TTC549 (cell line): ENCODE results near the gene ZBTB46.
"Not testable (repeated sequence)": the region's sequence is repeated elsewhere in the genome, so short reads cannot be mapped to it uniquely, and the experiment has no call there.

ENCODE experiments used
- FAIRE-seq: peaks from 2 replicates; lab custom pipeline; 2012; peaks lifted over from hg19 to GRCh38; lab: Jason Lieb, UNC

Gene ZBTB46

DNA sequence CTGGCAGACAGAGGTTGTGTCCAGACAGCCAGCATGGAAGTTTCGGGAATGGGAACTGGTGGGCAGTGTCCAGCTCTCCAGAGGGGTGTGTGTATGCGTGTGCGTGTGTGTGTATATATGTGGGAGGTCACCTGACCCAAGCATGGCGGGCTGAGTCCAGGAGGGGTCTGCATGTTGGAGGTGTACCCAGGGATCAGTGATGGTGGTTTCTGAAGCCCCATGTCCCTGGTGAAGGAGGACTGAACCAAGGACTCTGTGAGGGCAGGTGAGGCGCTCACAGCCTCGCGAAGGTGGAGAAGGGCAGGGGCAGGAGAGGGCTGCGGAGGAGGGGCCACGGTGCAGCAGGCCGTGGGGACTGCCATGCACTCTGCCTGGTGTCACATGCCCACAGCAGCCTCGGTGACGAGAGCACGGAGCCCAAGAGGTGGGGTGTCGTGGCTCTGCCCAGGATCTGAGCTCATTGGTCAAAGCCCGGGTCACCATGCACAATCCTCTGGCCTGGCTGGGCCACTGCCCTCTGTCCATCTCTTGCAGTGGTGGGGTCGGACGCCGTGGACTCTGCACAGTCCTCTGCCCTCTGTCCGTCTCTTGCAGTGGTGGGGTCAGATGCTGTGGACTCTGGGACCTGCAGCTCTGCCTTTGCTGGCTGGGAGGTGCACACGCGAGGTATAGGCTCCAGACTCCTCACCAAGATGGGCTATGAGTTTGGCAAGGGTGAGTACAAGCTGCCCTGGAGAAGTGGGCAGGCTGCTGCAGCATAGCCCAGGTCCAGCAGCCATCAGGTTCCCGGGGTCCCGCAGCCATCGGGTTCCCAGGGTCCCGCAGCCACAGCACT lies 96.7 kb downstream of the ZBTB46 start:
- FAIRE-seq: no peak

DNA sequence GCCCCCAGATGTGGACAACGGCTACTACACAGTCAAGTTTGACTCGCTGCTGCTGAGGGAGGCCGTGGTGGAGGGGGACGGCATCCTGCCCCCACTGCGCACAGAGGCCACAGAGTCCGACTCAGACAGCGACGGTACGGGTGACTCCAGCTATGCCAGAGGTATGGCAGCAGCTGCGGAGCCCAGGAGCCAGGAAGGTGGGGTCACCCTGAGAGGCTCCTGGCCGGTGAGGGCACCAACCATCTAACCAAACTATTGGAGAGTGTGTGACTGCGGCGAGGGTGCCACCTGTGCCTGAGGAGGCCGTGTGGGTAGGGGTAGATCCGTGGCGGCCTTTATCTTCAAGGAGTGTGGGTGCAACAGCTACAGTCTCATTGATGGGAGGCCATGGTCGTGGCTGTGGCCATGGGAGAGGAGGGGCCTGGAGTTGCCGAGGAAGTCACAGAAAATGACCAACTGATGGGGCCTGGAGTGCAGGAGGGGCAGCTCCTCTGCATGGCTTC lies 97.4 kb downstream of the ZBTB46 start:
- no peak for FAIRE-seq

DNA sequence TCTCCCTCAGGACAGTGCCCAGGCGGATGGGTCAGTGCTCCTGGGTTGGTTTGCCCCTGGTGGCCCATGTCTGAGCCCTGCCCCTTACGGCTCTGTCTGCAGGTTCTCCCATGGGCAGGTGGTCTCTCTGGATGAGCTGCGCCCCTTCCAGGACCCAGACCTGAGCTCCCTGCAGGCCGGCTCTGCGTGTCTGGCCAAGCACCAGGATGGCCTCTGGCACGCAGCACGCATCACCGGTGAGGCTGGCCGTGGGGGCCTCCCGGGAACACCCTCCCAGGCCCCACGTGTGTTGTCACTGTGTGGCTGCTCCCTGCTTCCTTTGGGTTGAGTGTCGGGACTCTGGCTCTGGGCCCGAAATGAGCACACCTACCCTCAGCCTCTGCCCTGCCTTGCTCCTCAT lies 97.9 kb downstream of the ZBTB46 start:
- no peak for FAIRE-seq

DNA sequence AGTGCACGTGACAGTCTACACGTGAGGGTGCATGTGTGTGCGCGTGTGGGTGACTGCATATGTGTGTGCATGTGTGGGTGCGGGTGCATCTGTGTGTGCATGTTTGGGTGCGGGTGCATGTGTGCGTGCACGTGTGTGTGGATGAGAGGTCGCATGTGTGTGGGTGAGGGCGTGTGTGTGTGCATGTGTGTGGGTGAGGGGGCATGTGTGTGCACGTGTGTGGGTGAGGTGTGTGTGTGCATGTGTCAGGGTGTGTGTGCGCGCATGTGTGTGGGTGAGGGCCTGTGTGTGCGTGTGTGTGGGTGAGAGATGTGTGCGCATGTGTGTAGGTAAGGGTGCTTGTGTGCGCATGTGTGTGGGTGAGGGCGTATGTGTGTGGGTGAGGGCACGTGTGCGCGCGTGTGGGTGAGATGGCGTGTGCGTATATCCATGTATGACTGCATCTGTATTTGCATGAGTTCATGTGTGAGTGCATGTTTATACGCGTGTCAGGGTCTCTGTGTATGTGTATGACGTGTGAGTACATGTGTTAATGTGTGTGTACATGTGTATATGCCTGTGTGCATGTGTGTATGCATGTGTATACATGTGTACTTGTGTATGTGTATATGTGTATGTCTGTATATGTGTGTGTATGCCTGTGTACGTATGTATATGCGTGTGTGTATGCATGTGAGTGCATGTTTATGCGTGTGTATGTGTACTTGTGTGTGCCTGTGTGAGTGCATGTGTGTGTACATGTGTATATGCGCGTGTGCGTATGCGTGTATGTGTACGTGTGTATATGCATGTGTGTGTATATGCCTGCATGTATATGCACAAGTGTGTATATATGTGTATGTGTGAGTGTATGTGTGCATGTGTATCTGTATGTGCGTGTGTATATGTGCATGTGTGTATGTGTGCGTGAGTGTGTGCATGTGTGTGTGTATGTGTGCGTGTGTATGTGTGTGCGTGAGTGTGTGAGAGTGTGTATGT lies 98.7 kb downstream of the ZBTB46 start:
- FAIRE-seq: no peak

DNA sequence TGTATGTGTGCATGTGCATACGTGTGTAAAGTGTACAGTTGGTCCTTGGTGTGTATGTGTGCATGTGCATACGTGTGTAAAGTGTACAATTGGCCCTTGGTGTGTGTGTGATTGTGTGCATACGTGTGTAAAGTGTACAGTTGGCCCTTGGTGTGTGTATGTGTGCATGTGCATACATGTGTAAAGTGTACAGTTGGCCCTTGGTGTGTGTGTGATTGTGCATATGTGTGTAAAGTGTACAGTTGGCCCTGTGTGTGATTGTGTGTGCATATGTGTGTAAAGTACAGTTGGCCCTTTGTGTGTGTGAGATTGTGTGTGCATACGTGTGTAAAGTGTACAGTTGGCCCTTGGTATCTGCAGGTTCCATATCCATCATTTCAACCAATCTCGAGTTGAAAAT lies 99.7 kb downstream of the ZBTB46 start:
- FAIRE-seq: no peak

DNA sequence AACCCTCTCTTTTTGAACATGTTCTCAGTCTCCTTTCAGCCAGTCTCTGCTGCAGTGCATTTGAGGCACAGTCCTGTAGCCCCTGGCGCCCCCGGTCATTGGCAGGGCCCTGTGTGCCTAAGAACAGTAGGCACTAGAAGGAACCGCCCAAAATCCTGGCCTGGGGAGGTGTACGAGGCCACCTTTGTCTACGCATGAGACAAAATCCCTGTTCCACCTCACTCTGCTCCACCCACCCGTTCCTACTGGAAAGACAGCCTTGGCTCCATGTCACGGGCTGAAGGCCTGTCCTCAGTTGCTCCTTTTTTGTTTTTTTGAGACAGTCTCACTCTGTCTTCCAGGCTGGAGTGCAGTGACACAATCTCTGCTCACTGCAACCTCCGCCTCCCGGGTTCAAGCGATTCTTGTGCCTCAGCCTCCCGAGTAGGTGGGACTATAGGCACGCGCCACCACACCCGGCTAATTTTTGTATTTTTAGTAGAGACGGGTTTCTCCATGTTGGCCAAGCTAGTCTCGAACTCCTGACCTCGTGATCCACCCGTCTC lies 100.8 kb downstream of the ZBTB46 start:
- not testable (repeated sequence) for FAIRE-seq

DNA sequence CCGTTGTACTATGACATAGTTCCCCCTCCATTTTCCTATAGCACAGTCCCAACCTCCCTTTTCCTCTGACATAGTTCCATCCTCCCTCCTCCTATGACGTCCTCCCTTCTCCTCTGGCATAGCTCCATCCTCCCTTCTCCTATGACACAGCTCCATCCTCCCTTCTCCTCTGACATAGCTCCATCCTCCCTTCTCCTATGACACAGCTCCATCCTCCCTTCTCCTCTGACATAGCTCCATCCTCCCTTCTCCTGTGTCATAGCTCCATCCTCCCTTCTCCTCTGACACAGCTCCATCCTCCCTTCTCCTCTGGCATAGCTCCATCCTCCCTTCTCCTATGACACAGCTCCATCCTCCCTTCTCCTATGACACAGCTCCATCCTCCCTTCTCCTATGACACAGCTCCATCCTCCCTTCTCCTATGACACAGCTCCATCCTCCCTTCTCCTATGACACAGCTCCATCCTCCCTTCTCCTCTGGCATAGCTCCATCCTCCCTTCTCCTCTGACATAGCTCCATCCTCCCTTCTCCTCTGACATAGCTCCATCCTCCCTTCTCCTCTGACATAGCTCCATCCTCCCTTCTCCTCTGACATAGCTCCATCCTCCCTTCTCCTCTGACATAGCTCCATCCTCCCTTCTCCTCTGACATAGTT lies 108.0 kb downstream of the ZBTB46 start:
- FAIRE-seq: not testable (repeated sequence)

DNA sequence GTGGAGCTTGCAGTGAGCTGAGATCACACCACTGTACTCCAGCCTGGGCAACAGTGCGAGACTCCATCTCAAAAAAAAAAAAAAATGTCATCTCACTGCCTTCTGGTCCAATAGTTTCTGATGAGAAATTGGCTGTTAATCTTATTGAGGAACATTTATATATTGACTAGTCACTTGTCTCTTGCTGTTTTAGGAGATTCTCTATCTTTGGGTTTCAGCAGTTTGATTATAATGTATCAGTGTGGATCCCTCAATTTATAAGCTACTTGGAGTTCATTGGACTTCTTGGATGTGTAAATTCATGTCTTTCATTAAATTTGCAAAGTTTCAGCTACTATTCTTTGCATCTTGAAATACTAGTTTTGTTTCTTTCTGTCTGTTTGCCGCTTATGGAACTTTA lies 112.1 kb downstream of the ZBTB46 start:
- FAIRE-seq: no peak

DNA sequence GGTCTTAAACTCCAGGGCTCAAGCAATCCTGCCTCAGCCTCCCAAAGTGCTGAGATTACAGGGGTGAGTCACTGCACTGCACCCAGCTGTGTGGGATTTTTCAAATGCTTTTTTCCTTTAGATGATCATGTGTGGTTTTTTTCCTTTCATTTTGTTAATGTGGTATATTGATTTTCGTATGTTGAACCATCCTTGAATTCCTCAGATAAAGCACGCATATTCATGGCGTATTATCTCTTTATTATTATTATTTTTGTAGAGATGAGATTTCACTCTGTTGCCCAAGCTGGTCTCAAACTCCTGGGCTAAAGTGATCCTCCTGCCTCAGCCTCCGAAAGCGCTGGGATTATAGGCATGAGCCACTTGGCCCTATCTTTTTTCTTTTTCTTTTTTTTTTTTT lies 116.2 kb downstream of the ZBTB46 start:
- FAIRE-seq: no peak

DNA sequence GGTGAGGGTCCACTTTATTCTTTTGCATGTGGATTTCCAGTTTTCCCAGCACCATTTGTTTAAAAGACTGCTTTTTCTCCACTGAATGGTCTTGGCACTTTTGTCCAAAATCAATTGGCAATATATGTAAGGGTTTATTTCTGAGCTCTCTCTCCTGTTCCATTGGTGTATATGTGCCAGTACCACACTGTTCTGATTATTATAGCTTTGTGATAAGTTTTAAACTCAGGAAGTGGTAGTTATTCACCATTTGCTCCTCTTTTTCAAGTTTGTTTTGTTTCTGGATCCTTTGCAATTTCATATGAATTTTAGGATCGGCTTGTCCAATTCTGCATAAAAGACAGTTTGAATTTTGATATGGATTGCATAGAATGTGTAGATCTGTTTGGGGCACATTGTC lies 118.9 kb downstream of the ZBTB46 start:
- no peak for FAIRE-seq

DNA sequence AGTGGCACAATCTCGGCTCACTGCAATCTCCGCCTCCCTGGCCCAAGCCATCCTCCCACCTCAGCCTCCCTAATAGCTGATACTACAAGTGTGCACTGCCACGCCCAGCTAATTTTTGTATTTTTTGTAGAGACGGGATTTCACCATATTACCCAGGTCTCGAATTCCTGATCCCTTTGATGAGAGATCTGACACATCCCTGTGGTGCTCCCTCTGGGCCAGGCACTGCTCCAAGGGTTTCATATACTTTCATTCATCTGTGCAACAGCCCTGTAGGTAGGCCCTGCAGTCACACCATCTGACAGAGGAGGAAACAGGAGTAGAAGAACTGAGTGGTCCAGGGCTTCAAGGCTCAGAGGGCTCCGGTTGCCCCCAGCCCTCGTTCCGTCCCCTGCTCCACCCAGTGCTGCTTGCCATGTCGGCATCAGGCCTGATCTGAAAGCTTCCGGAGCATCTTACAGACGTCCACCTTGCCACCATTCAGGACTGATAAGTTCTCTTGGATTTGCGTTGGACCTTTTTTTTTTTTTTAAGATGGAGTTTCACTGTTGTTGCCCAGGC lies 119.9 kb downstream of the ZBTB46 start:
- FAIRE-seq: no peak

DNA sequence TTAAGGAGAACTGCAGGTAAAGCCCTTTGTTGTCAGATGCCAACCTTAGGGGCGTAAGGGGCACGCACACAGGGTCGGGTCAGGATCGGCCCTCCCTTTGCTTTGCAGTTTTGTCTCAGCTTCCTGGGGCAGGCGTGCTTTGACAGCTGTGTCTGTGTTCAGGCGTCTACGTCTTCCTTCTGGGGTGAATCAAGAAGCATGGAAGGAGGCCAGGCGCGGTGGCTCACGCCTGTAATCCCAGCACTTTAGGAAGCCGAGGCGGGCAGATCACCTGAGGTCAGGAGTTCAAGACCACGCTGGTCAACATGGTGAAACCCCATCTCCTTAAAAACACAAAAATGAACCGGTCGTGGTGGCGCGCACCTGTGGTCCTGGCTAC lies 121.9 kb downstream of the ZBTB46 start:
- no peak for FAIRE-seq

DNA sequence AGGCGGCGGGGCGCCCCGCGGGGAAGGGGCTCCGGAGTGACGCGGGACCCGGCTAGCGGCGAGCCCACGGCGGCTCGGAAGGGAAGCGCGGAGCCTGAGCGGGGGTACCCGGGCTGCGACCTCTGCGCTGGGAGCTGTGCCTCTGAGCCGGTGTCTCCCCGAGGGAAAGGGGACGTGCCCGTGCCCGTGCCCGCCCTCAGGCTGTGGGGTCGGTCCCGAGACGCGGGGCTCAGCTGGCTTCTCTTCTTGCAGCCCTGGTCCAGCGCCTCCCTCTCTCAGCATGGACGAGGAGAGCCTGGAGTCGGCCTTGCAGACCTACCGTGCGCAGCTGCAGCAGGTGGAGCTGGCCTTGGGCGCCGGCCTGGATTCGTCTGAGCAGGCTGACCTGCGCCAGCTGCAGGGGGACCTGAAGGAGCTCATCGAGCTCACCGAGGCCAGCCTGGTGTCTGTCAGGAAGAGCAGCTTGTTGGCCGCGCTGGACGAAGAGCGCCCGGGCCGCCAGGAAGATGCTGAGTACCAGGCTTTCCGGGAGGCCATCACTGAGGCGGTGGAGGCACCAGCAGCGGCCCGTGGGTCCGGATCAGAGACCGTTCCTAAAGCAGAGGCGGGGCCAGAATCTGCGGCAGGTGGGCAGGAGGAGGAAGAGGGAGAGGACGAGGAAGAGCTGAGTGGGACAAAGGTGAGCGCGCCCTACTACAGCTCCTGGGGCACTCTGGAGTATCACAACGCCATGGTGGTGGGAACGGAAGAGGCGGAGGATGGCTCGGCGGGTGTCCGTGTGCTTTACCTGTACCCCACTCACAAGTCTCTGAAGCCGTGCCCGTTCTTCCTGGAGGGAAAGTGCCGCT lies 122.5 kb downstream of the ZBTB46 start:
- no peak for FAIRE-seq

DNA sequence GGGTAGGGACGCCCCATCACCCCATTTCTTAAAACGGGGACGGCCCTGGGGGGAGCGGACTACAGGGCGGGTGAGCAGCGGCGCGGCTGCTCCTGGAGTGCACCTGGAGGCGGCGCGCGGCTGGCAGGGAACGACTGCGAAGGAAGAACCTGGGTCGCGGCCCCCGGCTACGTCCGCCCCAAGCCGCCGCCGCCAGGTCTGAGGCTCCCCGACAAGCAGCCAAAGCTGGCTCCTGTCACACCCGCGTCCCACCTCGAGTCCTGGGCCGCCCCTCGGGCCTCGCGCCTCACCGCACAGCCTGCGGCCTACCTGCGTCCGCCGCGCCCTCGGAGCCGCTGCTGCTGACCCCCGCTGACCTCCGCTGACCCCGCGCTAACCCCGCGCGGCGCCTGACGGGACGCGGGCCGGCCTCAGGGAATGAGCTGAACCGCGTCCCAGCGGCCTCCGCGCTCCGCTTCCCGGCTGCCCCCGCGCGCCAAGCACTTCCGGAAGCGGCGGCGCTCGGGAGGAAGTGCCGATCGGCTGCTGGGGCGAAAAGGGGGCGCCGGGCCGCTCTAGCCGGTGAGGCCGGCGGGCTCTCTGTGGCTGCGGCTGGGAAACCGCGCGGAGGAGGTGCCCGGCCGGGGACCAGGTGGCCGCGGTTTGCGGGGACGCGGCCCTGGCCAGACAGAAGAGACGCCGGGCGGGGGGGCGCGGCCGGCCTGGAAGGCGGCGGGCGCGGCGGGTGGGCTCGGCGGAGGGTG lies 123.3 kb downstream of the ZBTB46 start, which contains the start of the genes ARFRP1 and ZGPAT:
ARFRP1 (minus strand) TSS at position 419 of the 743 bp plus-strand sequence. CDS start 885 bp downstream, outside the sequence.
ZGPAT (plus strand) TSS at position 482 of the 743 bp plus-strand sequence. CDS start 542 bp downstream, outside the sequence.
- FAIRE-seq: no peak

DNA sequence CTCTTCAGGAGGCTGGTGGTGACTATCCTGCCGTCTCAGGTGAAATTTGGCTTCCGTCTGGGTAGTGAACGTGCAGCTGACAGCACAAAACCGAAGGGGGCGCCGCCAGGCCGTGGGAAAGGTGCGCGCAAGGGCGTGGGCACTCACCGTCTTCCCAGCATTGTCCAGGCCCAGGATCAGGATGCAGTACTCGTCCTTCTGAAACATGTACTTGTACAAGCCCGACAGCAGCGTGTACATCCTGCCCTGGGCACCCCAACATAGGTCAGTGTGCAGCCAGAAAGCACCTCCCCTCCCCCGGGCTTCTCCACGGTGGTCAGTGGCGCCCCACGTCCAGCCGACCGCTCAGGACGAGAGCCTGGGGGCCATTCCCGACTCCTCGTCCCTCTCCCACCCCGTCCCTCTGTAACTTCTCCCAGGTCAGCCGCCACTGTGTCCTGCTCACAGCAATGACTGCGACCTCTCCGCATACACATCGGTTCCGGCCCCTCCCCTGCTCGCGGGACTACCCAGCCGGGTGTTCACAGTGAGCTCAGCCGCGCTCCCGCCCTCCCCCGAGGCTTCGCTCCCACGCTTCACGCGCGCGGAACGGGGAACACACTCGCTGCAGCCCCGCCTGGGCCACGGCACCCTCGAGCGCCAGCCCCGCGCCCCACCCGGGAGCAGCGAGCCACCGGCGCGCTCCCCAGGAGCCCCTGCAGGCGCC lies 124.1 kb downstream of the ZBTB46 start:
- FAIRE-seq: no peak

DNA sequence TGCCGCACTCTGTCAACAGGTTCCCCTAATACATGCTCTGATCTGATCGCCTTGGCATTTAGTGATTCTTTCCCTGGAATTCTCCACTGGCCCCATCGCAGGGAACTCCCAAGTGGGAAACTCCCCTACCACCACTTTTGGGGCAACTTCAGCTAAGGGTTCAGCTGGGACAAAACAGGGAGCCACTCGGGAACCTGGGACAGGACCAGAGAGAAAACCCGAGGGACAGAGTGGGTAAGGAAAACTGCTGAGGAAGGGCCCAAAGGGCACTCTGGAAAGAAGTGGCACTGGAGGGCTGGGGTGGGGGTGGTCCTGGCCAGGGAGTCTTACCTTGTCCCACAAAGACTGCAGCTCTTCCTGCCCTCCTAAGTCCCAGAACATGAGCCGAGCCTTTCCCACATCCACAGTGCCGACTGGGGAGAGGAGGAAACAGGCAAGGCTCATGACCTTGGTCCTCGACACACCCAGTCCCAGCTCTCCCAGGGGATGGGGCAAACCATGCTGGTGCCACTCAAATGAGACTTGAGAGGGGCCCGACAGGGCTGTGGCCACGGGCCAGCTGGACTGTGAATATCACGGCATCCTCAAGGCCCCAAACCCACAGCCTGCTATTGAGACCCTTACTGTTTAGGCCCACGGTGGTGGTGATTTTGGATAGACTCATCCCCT lies 124.9 kb downstream of the ZBTB46 start:
- no peak for FAIRE-seq

DNA sequence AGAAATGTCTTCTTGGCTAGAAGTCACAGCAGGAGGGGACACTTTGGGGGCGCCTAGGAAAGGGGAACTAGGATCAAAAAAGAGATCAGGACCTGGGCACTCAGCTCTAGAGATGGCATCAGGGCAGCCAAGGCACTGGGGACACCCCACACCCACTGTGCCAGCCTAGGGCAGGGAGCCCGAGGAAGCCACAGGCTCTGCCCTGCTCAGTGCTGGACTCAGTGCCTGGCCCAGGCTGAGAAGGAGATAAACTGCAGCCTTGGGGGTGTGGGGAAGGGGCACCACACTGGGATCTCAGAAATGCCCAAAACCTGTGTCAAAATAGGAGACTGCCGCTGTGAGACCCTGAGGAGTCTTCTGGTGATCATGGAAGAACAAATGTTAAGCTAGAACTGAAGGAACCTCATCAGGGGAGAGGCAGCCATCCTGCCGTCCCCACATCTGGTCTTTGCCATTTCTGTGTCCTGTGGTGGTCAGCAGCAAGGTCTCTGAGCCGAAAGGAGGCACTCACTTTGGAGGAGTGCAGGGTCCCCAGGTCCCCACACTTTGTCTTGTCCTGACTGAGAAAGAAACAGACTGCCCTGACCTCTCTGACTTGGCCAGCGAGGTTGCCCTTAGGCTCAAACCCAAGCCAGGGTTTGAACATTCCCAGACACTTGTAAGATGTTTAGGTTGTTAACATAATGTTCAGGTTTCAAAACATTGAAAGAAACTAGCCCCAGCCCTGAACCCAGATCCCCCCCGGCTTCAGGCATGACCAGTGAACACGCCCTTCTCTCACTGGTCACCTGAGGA lies 125.6 kb downstream of the ZBTB46 start:
- no peak for FAIRE-seq

DNA sequence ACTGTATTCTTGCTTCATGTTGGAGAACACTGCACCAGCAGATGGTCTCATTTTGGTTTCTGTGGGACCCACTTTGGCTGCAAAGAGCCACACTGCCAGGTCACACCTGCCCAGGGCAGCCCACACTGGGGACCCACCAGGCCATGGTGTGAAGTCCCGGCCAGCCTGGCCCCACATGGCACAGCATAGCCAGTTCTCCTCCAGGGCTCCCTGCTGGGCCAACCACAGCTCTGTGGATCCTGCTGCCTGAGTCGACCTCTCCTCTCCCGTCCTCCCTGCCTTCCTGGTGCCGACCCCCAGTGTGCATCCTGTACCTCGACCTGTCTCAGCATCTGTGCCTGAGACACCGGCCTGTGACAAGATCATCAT lies 126.3 kb downstream of the ZBTB46 start:
- FAIRE-seq: no peak
